ENCODE results near the gene PHACTR4.

DNA sequence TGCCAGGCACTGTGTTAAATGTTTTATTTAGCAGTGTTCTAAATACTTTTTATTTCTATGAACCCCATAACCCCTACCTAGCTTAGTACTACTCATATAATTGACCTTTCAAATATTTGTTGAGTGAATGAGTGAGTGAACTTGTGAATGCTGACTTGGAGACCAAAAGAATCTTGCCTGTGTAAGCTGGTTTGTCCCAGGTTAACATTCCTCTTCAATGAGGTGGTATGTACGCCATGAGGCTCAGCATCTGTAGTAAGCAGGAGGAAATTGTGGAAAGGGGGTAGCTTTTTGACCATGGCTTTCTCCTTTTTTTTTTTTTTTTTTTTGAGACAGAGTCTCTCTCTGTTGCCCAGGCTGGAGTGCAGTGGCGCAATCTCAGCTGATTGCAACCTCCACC is 26.1 kb upstream of the PHACTR4 start:
- TF ChIP-seq, protein P1, sequence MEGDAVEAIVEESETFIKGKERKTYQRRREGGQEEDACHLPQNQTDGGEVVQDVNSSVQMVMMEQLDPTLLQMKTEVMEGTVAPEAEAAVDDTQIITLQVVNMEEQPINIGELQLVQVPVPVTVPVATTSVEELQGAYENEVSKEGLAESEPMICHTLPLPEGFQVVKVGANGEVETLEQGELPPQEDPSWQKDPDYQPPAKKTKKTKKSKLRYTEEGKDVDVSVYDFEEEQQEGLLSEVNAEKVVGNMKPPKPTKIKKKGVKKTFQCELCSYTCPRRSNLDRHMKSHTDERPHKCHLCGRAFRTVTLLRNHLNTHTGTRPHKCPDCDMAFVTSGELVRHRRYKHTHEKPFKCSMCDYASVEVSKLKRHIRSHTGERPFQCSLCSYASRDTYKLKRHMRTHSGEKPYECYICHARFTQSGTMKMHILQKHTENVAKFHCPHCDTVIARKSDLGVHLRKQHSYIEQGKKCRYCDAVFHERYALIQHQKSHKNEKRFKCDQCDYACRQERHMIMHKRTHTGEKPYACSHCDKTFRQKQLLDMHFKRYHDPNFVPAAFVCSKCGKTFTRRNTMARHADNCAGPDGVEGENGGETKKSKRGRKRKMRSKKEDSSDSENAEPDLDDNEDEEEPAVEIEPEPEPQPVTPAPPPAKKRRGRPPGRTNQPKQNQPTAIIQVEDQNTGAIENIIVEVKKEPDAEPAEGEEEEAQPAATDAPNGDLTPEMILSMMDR (IDR thresholded peaks at IDR 0.05; ENCODE audit: insufficient read depth, low read length, poor library complexity, severe bottlenecking) = no peak
- no peak for TF ChIP-seq EZH2phosphoT487 (conservative IDR thresholded peaks at IDR 0.05; ENCODE audit: low read length)

Measured in SU-DHL-6 (cell line).